K562 (cell line): ENCODE results near the gene P3H1. TPM values are rescaled to one million over a fixed set of nuclear protein-coding genes. Genes with fewer than 3 reads are reported as not detected.

Experiments used
- ATAC-seq: fragments of 200-7000 bp; cut with Tn5 transposase; 3 replicates; pipeline ENCODE4 v1.9.1; 2020; ENCODE audit warnings: moderate library complexity
- BruUV-seq: library from RNA; stranded (reverse); fragments of 400-500 nt; replicated peaks from 2 replicates; lab custom pipeline; 2021; lab: Mats Ljungman, UMichigan
- CTCF ChIA-PET: fragments of 300-600 bp; formaldehyde crosslinking; extraction: SDS; loops from one replicate; lab custom pipeline; 2021; ENCODE audit warnings: low intra/inter-chr PET ratio; lab: Yijun Ruan, JAX
- POLR2A ChIA-PET: fragments of 300-600, 350-650 bp; sonication (Branson Sonifier 250); formaldehyde crosslinking; extraction: SDS; loops from one replicate; lab custom pipeline; 2021; ENCODE audit warnings: antibody characterized with exemption, inconsistent platforms; lab: Yijun Ruan, JAX
- DNase-seq, 4 experiments: peaks; one replicate each; pipeline versions ENCODE4 v3.0.0 to v3.0.0-alpha.2; 2011 to 2018; ENCODE audit warnings: low spot score in 3 of 4, mixed read lengths in 3 of 4; ENCODE audit errors: extremely low read depth in 1 of 4
- FAIRE-seq: peaks from 2 replicates; lab custom pipeline; 2011; peaks lifted over from hg19 to GRCh38; lab: Jason Lieb, UNC
- H2AFZ ChIP-seq: 2 replicates; pipeline ENCODE4 v1.6.0; 2011; ENCODE audit warnings: low read depth, low read length, control low read depth, inconsistent platforms
- H3K27ac ChIP-seq: fragments of 200-600 bp; 3 replicates; pipeline ENCODE4 v1.8.0; 2011; ENCODE audit warnings: low read depth, mild to moderate bottlenecking, control low read depth, inconsistent platforms, low read length, moderate library complexity, mixed read lengths; ENCODE audit errors: extremely low read depth
- H3K27me3 ChIP-seq, 2 experiments: fragments of 300-600 bp in 1 of 2; 2 replicates in 1 of 2; 3 replicates in 1 of 2; pipeline versions ENCODE4 v1.6.0 to v1.8.0; 2011; ENCODE audit warnings: inconsistent platforms in 2 of 2, low read length in 2 of 2, mild to moderate bottlenecking in 1 of 2, mixed read lengths in 1 of 2, moderate library complexity in 1 of 2; ENCODE audit not compliant: control insufficient read depth in 2 of 2, insufficient read depth in 2 of 2
- H3K36me3 ChIP-seq: fragments of 300-600 bp; 3 replicates; pipeline ENCODE4 v1.8.0; 2011; ENCODE audit warnings: mild to moderate bottlenecking, low read length, inconsistent platforms; ENCODE audit not compliant: control insufficient read depth, insufficient read depth
- H3K4me1 ChIP-seq, 2 experiments: fragments of 200-600 bp in 1 of 2; replicated peaks in 1 of 2; 2 replicates in 1 of 2; 3 replicates in 1 of 2; pipeline versions ENCODE4 v1.5.1 to v1.8.0; 2011; ENCODE audit warnings: inconsistent platforms in 2 of 2, low read length in 2 of 2, mild to moderate bottlenecking in 1 of 2, mixed read lengths in 1 of 2, moderate library complexity in 1 of 2; ENCODE audit not compliant: control insufficient read depth in 2 of 2, insufficient read depth in 2 of 2
- H3K4me2 ChIP-seq: 2 replicates; pipeline ENCODE4 v1.6.1; 2011; ENCODE audit warnings: low read length, control low read depth, inconsistent platforms, mixed read lengths; ENCODE audit not compliant: insufficient read depth
- H3K4me3 ChIP-seq: fragments of 200-600 bp; sonication (generic), shearing (Covaris generic); 2 replicates; pipeline ENCODE4 v1.5.1; 2016; ENCODE audit warnings: control low read depth, inconsistent platforms
- H3K79me2 ChIP-seq: fragments of 200-600 bp; 3 replicates; pipeline ENCODE4 v1.8.0; 2011; ENCODE audit warnings: low read length, inconsistent platforms; ENCODE audit not compliant: control insufficient read depth, insufficient read depth
- H3K9ac ChIP-seq, 2 experiments: 2 replicates each; pipeline versions ENCODE4 v1.6.0 to v1.6.1; 2011; ENCODE audit warnings: low read depth in 2 of 2, low read length in 2 of 2, control low read depth in 1 of 2, inconsistent platforms in 1 of 2, mild to moderate bottlenecking in 1 of 2, mixed read lengths in 1 of 2; ENCODE audit not compliant: insufficient read depth in 1 of 2
- H3K9me1 ChIP-seq: one replicate; pipeline ENCODE4 v1.6.0; 2011; ENCODE audit warnings: inconsistent platforms, mild to moderate bottlenecking, low read length, moderate library complexity; ENCODE audit not compliant: control insufficient read depth, insufficient read depth
- H3K9me3 ChIP-seq: replicated peaks from 2 replicates; pipeline ENCODE4 v1.5.1; 2011; ENCODE audit warnings: low read depth, low read length, inconsistent platforms; ENCODE audit not compliant: control insufficient read depth, insufficient read depth
- H4K20me1 ChIP-seq: replicated peaks from 2 replicates; pipeline ENCODE4 v1.6.1; 2011; ENCODE audit warnings: low read length, inconsistent platforms, mixed read lengths; ENCODE audit not compliant: control insufficient read depth, insufficient read depth
- NCOA1 ChIP-seq: fragments of 450-650 bp; IDR thresholded peaks from 2 replicates; pipeline ENCODE4 v1.6.1; 2016; ENCODE audit warnings: low read depth
- PML ChIP-seq: IDR thresholded peaks from 2 replicates; pipeline ENCODE4 v1.6.1; 2012; ENCODE audit warnings: low read length, inconsistent platforms
- SRSF3 ChIP-seq: fragments of 200-400 bp; formaldehyde crosslinking; IDR thresholded peaks from 2 replicates; pipeline ENCODE4 v1.6.1; 2016; ENCODE audit warnings: mild to moderate bottlenecking, low read length, moderate library complexity; ENCODE audit not compliant: insufficient read depth
- STAT5B ChIP-seq: fragments of 250-450 bp; sonication (Bioruptor Pico); IDR thresholded peaks from 2 replicates; pipeline ENCODE4 v1.8.0; 2021; ENCODE audit warnings: mild to moderate bottlenecking, inconsistent platforms
- TCF7 ChIP-seq: sonication (generic); IDR thresholded peaks from 2 replicates; pipeline ENCODE4 v1.6.1; 2016; ENCODE audit warnings: antibody characterized with exemption, borderline replicate concordance
- TEAD2 ChIP-seq: fragments of 450-650 bp; IDR thresholded peaks from 2 replicates; pipeline ENCODE4 v1.6.1; 2016; ENCODE audit warnings: missing genetic modification characterization, control low read depth, missing compliant biosample characterization
- ZKSCAN1 ChIP-seq: fragments of 150-350 bp; IDR thresholded peaks from 2 replicates; pipeline ENCODE4 v1.6.1; 2016; ENCODE audit warnings: low read depth, low read length
- ZNF263 ChIP-seq: sonication (generic); formaldehyde crosslinking; IDR thresholded peaks from 2 replicates; pipeline ENCODE4 v1.8.0; 2022; ENCODE audit warnings: mild to moderate bottlenecking, missing genetic modification reagents, borderline replicate concordance
- WGBS: fragments of 100-300 bp; shearing (Covaris generic); methylation state at CpG from one replicate; pipeline ENCODE4 v1.1.6; 2016; ENCODE audit warnings: low coverage, mixed read lengths; ENCODE audit not compliant: insufficient coverage; ENCODE audit errors: missing lambda C conversion rate; 5-methylcytosine and 5-hydroxymethylcytosine counted together
- in situ Hi-C: fragments of 300-500 bp; cut with MboI; formaldehyde crosslinking; loops from 4 replicates; pipeline ENCODE4 v1.15.0; 2018; ENCODE audit warnings: inconsistent platforms, mixed read lengths
- intact Hi-C: fragments of 100-400 bp; cut with micrococcal nuclease; formaldehyde crosslinking; loops from 2 replicates; pipeline ENCODE4 v1.14.2; 2022
- polyA plus RNA-seq, 8 experiments: library from polyadenylated mRNA; depleted of rRNA in 4 of 8; stranded (reverse) in 5 of 8; unstranded in 3 of 8; fragments of >200 nt; fragmentation: Nextera tagmentation in 2 of 8; fragmentation: Illumina TruSeq in 1 of 8; extraction: Ambion mirVana in 2 of 8; extraction: Trizol in 1 of 8; gene quantifications; 2 replicates each; pipeline versions ENCODE4 v1.2.1 to v1.2.3, GENCODE V29; 2011 to 2014; ENCODE audit warnings: inconsistent platforms in 1 of 8, missing spikeins in 1 of 8
- total RNA-seq, 7 experiments: library from RNA; depleted of rRNA in 6 of 7; stranded (reverse); fragments of >200 nt in 6 of 7; fragmentation: Illumina TruSeq in 2 of 7; extraction: Trizol in 2 of 7; gene quantifications; 2 replicates each; pipeline versions ENCODE4 v1.2.1 to v1.2.3, GENCODE V29; 2011 to 2021; ENCODE audit warnings: low replicate concordance in 1 of 7
- TF ChIP-seq, protein P1 (sequence below): IDR thresholded peaks from 2 replicates; pipeline ENCODE4 v1.6.1; 2016; ENCODE audit warnings: missing genetic modification characterization, missing compliant biosample characterization
- TF ChIP-seq, protein P2 (sequence below): sonication (generic); formaldehyde crosslinking; IDR thresholded peaks from 2 replicates; pipeline ENCODE4 v1.8.0; 2022; ENCODE audit warnings: mild to moderate bottlenecking, missing genetic modification reagents, borderline replicate concordance
- TF ChIP-seq, protein P3 (sequence below): sonication (generic); formaldehyde crosslinking; IDR thresholded peaks from 2 replicates; pipeline ENCODE4 v1.8.0; 2023; ENCODE audit warnings: mild to moderate bottlenecking, missing genetic modification reagents

P3H1 gene
- total and polyA plus RNA-seq, 9 of the 15 experiments (the other 6 are each of a cell fraction or from before 2014, with no cell fraction given) = 1.7 to 81.7 (median 45.7) TPM

DNA sequence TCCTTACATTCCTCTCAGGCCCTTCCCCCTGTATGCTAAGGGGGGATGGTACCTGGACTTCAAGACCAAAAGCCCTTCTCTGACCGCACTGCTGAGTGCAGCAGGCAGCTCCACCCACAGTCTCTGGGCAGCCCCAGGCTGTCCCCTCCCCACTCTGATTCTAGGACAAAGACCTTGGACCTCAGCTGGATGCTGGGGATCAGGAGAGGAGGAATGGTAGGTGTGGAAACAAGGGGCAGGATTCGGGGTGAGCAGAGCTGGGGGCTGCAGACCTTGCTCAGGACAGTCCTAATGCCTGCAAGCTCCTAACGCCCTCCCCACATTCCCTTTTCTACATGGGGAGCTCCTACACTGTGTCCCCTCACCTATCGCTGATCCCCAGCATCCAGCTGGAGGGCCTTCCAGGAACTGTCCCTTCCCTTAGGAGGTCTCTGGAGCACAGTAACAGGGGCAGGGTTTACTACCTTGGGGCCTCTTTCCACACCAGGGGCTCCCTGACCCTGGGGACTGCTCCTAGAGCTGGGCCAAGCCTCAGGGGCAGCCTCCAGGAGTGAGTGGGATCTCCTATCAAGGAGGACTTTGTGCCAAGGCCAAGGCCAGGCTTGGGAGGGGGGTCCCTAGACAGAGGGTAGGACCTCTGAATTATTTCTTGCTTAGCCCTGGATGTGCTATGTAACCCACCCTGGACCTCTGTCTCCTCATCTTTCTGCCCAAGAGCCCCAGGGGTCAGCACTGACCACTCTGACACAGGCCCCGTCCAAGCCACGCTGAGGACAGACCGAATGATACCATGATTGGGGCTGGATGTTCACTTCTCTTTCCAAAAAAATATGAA, 32.4 kb downstream of the P3H1 start:
- in situ Hi-C loops = loop anchor here (5.0 to 25.0 kb wide), 2 partner anchors 147 to 592 kb away; no protein-coding TSS in a partner anchor
- no peak for FAIRE-seq
- H3K36me3 ChIP-seq = no peaks in the 10 kb centered on the region
- peaks cover 5% of the 10 kb centered on the region for H3K9me1 ChIP-seq
- BruUV-seq = no TSS peak
- H3K27me3 ChIP-seq = peaks cover 7 to 39% of the 10 kb centered on the region in 2 experiments; a peak in 4 of 5 replicates
- H3K27ac ChIP-seq = no peak overlapping the region
- H3K9me3 ChIP-seq = no peaks in the 10 kb centered on the region
- no peak overlapping the region for H3K4me2 ChIP-seq
- DNase-seq = no peak
- H2AFZ ChIP-seq = no peak overlapping the region
- H3K4me3 ChIP-seq = no peak overlapping the region
- peaks cover 0 to 30% of the 10 kb centered on the region in 2 experiments; a peak in 3 of 5 replicates for H3K4me1 ChIP-seq
- WGBS = 10% methylated on average over 7 of the region's 7 CpGs
- ChIA-PET CTCF (interaction anchor here (0.6 kb wide), 1 partner anchor 176 kb away, joined by 4 read pairs; no protein-coding TSS in a partner anchor), POLR2A (interaction anchor here (0.7 to 1.6 kb wide), 4 partner anchors 32 to 1438 kb away, joined by 3 to 6 read pairs (median 3); partner anchors contain the start of gene YBX1)
- peaks cover 4% of the 10 kb centered on the region; the same call in 1 of the 2 replicates for H4K20me1 ChIP-seq
- intact Hi-C loops = loop anchor here (5.0 to 10.0 kb wide), 3 partner anchors 222 to 590 kb away; no protein-coding TSS in a partner anchor
- ATAC-seq = peak; percentile 3; the same call in 1 of the 3 replicates
- no peaks in the 10 kb centered on the region for H3K79me2 ChIP-seq
- no peak overlapping the region for H3K9ac ChIP-seq
- TF ChIP-seq TEAD2 (tag) (no peak), ZKSCAN1 (no peak), STAT5B (CRISPR knock-in tag) (no peak), NCOA1 (no peak), PML (no peak), ZNF263 (no peak), TCF7 (no peak), SRSF3 (no peak)
- TF ChIP-seq, protein P1, sequence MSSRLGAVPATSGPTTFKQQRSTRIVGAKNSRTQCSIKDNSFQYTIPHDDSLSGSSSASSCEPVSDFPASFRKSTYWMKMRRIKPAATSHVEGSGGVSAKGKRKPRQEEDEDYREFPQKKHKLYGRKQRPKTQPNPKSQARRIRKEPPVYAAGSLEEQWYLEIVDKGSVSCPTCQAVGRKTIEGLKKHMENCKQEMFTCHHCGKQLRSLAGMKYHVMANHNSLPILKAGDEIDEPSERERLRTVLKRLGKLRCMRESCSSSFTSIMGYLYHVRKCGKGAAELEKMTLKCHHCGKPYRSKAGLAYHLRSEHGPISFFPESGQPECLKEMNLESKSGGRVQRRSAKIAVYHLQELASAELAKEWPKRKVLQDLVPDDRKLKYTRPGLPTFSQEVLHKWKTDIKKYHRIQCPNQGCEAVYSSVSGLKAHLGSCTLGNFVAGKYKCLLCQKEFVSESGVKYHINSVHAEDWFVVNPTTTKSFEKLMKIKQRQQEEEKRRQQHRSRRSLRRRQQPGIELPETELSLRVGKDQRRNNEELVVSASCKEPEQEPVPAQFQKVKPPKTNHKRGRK (tag) = no peak
- TF ChIP-seq, protein P2, sequence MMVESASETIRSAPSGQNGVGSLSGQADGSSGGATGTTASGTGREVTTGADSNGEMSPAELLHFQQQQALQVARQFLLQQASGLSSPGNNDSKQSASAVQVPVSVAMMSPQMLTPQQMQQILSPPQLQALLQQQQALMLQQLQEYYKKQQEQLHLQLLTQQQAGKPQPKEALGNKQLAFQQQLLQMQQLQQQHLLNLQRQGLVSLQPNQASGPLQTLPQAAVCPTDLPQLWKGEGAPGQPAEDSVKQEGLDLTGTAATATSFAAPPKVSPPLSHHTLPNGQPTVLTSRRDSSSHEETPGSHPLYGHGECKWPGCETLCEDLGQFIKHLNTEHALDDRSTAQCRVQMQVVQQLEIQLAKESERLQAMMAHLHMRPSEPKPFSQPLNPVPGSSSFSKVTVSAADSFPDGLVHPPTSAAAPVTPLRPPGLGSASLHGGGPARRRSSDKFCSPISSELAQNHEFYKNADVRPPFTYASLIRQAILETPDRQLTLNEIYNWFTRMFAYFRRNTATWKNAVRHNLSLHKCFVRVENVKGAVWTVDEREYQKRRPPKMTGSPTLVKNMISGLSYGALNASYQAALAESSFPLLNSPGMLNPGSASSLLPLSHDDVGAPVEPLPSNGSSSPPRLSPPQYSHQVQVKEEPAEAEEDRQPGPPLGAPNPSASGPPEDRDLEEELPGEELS = no peak
- TF ChIP-seq, protein P3, sequence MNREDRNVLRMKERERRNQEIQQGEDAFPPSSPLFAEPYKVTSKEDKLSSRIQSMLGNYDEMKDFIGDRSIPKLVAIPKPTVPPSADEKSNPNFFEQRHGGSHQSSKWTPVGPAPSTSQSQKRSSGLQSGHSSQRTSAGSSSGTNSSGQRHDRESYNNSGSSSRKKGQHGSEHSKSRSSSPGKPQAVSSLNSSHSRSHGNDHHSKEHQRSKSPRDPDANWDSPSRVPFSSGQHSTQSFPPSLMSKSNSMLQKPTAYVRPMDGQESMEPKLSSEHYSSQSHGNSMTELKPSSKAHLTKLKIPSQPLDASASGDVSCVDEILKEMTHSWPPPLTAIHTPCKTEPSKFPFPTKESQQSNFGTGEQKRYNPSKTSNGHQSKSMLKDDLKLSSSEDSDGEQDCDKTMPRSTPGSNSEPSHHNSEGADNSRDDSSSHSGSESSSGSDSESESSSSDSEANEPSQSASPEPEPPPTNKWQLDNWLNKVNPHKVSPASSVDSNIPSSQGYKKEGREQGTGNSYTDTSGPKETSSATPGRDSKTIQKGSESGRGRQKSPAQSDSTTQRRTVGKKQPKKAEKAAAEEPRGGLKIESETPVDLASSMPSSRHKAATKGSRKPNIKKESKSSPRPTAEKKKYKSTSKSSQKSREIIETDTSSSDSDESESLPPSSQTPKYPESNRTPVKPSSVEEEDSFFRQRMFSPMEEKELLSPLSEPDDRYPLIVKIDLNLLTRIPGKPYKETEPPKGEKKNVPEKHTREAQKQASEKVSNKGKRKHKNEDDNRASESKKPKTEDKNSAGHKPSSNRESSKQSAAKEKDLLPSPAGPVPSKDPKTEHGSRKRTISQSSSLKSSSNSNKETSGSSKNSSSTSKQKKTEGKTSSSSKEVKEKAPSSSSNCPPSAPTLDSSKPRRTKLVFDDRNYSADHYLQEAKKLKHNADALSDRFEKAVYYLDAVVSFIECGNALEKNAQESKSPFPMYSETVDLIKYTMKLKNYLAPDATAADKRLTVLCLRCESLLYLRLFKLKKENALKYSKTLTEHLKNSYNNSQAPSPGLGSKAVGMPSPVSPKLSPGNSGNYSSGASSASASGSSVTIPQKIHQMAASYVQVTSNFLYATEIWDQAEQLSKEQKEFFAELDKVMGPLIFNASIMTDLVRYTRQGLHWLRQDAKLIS = no peak
